SU-DHL-6 (cell line): ENCODE measurements around the gene SPEN.
"Not testable (repeated sequence)": the region's sequence is repeated elsewhere in the genome, so short reads cannot be mapped to it uniquely, and the experiment has no call there.

ENCODE experiments used
- H2AFZ ChIP-seq: fragments of 200-600 bp; sonication (generic); 2 replicates; pipeline ENCODE4 v1.6.1; 2014; ENCODE audit warnings: low read depth, mild to moderate bottlenecking, moderate library complexity, mixed read lengths, antibody characterized with exemption, low read length; ENCODE audit not compliant: severe bottlenecking
- H3F3A ChIP-seq: fragments of 200-600 bp; shearing (Covaris generic); 2 replicates; pipeline ENCODE4 v1.6.0; 2016; ENCODE audit warnings: antibody characterized with exemption, mild to moderate bottlenecking; ENCODE audit not compliant: insufficient read depth
- H3K27ac ChIP-seq: fragments of 200-600 bp; sonication (generic); 2 replicates; pipeline ENCODE4 v1.5.1; 2016; ENCODE audit warnings: low read depth, mild to moderate bottlenecking, low read length, moderate library complexity, mixed read lengths
- H3K27me3 ChIP-seq: fragments of 200-600 bp; sonication (generic), shearing (Covaris generic); 2 replicates; pipeline ENCODE4 v1.6.0; 2014; ENCODE audit warnings: mild to moderate bottlenecking, low read length
- H3K36me3 ChIP-seq: fragments of 200-600 bp; sonication (generic); 2 replicates; pipeline ENCODE4 v1.6.1; 2014; ENCODE audit warnings: mild to moderate bottlenecking, low read length, mixed read lengths
- H3K4me2 ChIP-seq: fragments of 300-600, 200-600 bp; shearing (Covaris generic), sonication (generic); 2 replicates; pipeline ENCODE4 v1.6.0; 2014; ENCODE audit warnings: low read length, low read depth, mild to moderate bottlenecking; ENCODE audit not compliant: poor library complexity, severe bottlenecking
- H3K4me3 ChIP-seq: fragments of 200-600 bp; sonication (generic); 2 replicates; pipeline ENCODE4 v1.5.1; 2014; ENCODE audit warnings: antibody characterized with exemption, low read length, mild to moderate bottlenecking, mixed read lengths; ENCODE audit not compliant: insufficient read depth, poor library complexity, severe bottlenecking
- H3K79me2 ChIP-seq: fragments of 200-600 bp; sonication (generic); 2 replicates; pipeline ENCODE4 v1.6.1; 2014; ENCODE audit warnings: mild to moderate bottlenecking, low read length, moderate library complexity; ENCODE audit not compliant: insufficient read depth
- H3K9ac ChIP-seq: fragments of 200-600 bp; sonication (generic); 2 replicates; pipeline ENCODE4 v1.7.0; 2014; ENCODE audit warnings: mild to moderate bottlenecking, low read length
- H3K9me2 ChIP-seq: fragments of 200-600 bp; sonication (generic); replicated peaks from 2 replicates; pipeline ENCODE4 v1.6.1; 2014; ENCODE audit warnings: low read length; ENCODE audit not compliant: insufficient read depth
- H3K9me3 ChIP-seq: fragments of 200-600 bp; sonication (generic); 2 replicates; pipeline ENCODE4 v1.6.1; 2014; ENCODE audit warnings: low read length, mixed read lengths; ENCODE audit not compliant: insufficient read depth
- H4K20me1 ChIP-seq: fragments of 200-600 bp; sonication (generic); 2 replicates; pipeline ENCODE4 v1.6.1; 2014; ENCODE audit warnings: low read depth, mild to moderate bottlenecking, antibody characterized with exemption, low read length, moderate library complexity, mixed read lengths
- CTCF ChIP-seq: fragments of 200-600 bp; sonication (generic); IDR thresholded peaks from one replicate; pipeline ENCODE4 v1.5.1; 2017; ENCODE audit warnings: antibody characterized with exemption, mild to moderate bottlenecking, low read length, moderate library complexity; ENCODE audit not compliant: insufficient read depth, poor library complexity, severe bottlenecking
- EZH2phosphoT487 ChIP-seq: fragments of 200-600 bp; sonication (generic), shearing (Covaris generic); conservative IDR thresholded peaks from 2 replicates; pipeline ENCODE4 v1.6.1; 2018; ENCODE audit warnings: mild to moderate bottlenecking, antibody characterized with exemption, low read length, moderate library complexity, mixed read lengths

The SPEN gene

GRCh38 chr1:15911927-15912326 lies 64.4 kb downstream of the SPEN start:
- H3K4me3 ChIP-seq, result no peak overlapping the region
- H3K79me2 ChIP-seq, result peaks cover 96% of the 10 kb centered on the region
- H3K9ac ChIP-seq, result no peak overlapping the region
- peaks cover 4% of the 10 kb centered on the region for H3F3A ChIP-seq
- peaks cover 50% of the 10 kb centered on the region for H3K36me3 ChIP-seq
- no peak for TF ChIP-seq EZH2phosphoT487
- no peak for TF ChIP-seq CTCF
- no peak overlapping the region for H3K4me2 ChIP-seq
- peaks cover 38% of the 10 kb centered on the region for H4K20me1 ChIP-seq
- no peak overlapping the region for H2AFZ ChIP-seq
- no peaks in the 10 kb centered on the region for H3K9me3 ChIP-seq
- no peak overlapping the region for H3K27ac ChIP-seq
- H3K9me2 ChIP-seq, result no peaks in the 10 kb centered on the region
- H3K27me3 ChIP-seq, result no peaks in the 10 kb centered on the region

GRCh38 chr1:15913607-15914006 lies 66.1 kb downstream of the SPEN start:
- H2AFZ ChIP-seq, H3K4me3 ChIP-seq, H3K9ac ChIP-seq, H3K27ac ChIP-seq, H3F3A ChIP-seq, H3K9me3 ChIP-seq, H3K9me2 ChIP-seq, H3K27me3 ChIP-seq, H3K4me2 ChIP-seq: not testable (repeated sequence)
- H4K20me1 ChIP-seq, result peaks cover 26% of the 10 kb centered on the region
- peaks cover 55% of the 10 kb centered on the region for H3K36me3 ChIP-seq
- peaks cover 82% of the 10 kb centered on the region for H3K79me2 ChIP-seq

- no peak overlapping the region for H2AFZ ChIP-seq
- no peak overlapping the region for H3K27ac ChIP-seq
- no peak overlapping the region for H3K4me2 ChIP-seq
- H3K27me3 ChIP-seq, result no peaks in the 10 kb centered on the region
- peaks cover 6% of the 10 kb centered on the region; the same call in 1 of the 2 replicates for H4K20me1 ChIP-seq
- H3F3A ChIP-seq, result peaks cover 4% of the 10 kb centered on the region; the same call in 1 of the 2 replicates
- H3K9ac ChIP-seq, result no peak overlapping the region
- H3K4me3 ChIP-seq, result no peak overlapping the region
- no peaks in the 10 kb centered on the region for H3K9me3 ChIP-seq
- no peaks in the 10 kb centered on the region for H3K9me2 ChIP-seq
- H3K79me2 ChIP-seq, result peaks cover 70% of the 10 kb centered on the region
- TF ChIP-seq CTCF, result no peak
- TF ChIP-seq EZH2phosphoT487, result no peak
- peaks cover 50% of the 10 kb centered on the region for H3K36me3 ChIP-seq
These were observed 68.5 kb downstream of the SPEN start for GRCh38 chr1:15915991-15916390.

GRCh38 chr1:15916417-15916816 lies 68.9 kb downstream of the SPEN start:
- Histone ChIP-seq H3K9ac (no peak overlapping the region), H3K36me3 (peaks cover 50% of the 10 kb centered on the region), H3K27ac (no peak overlapping the region), H3K27me3 (no peaks in the 10 kb centered on the region), H3K4me2 (no peak overlapping the region), H3K4me3 (no peak overlapping the region), H2AFZ (no peak overlapping the region), H3K9me2 (no peaks in the 10 kb centered on the region), H3F3A (peaks cover 4% of the 10 kb centered on the region; the same call in 1 of the 2 replicates), H3K79me2 (peaks cover 66% of the 10 kb centered on the region), H3K9me3 (no peaks in the 10 kb centered on the region), H4K20me1 (peaks cover 3% of the 10 kb centered on the region; the same call in 1 of the 2 replicates)
- TF ChIP-seq EZH2phosphoT487, result no peak
- no peak for TF ChIP-seq CTCF
